Mesenchymal stem cell (in vitro differentiated cells and primary cell): ENCODE data around the gene EEIG1.
A peak's percentile ranks its signal among the peaks of the same experiment; 100 is the strongest.

ENCODE experiments used
- DNase-seq: peaks from one replicate; pipeline ENCODE4 v3.0.0-alpha.2; 2013
- H2AFZ ChIP-seq: one replicate; pipeline ENCODE4 v1.6.1; 2013; ENCODE audit warnings: low read depth, mild to moderate bottlenecking, control low read depth, inconsistent platforms, low read length, moderate library complexity
- H2AK5ac ChIP-seq: 2 replicates; pipeline ENCODE4 v1.6.1; 2013; ENCODE audit warnings: low read length, moderate library complexity, mild to moderate bottlenecking, inconsistent platforms; ENCODE audit not compliant: severe bottlenecking
- H2BK120ac ChIP-seq: one replicate; pipeline ENCODE4 v1.6.1; 2013; ENCODE audit warnings: low read depth, mild to moderate bottlenecking, inconsistent platforms, low read length, moderate library complexity
- H2BK12ac ChIP-seq, 2 experiments: one replicate each; pipeline ENCODE4 v1.6.1; 2013; ENCODE audit warnings: inconsistent platforms in 2 of 2, low read length in 2 of 2, mild to moderate bottlenecking in 2 of 2, moderate library complexity in 2 of 2, control low read depth in 1 of 2
- H2BK15ac ChIP-seq: one replicate; pipeline ENCODE4 v1.6.1; 2013; ENCODE audit warnings: mild to moderate bottlenecking, low read depth, inconsistent platforms; ENCODE audit not compliant: poor library complexity, severe bottlenecking
- H2BK5ac ChIP-seq: 2 replicates; pipeline ENCODE4 v1.6.1; 2013; ENCODE audit warnings: low read depth, mild to moderate bottlenecking, low read length, control low read depth, inconsistent platforms; ENCODE audit not compliant: poor library complexity, severe bottlenecking
- H3K14ac ChIP-seq, 2 experiments: one replicate each; pipeline ENCODE4 v1.6.1; 2013; ENCODE audit warnings: inconsistent platforms in 2 of 2, low read length in 2 of 2, control low read depth in 1 of 2, mild to moderate bottlenecking in 1 of 2, moderate library complexity in 1 of 2
- H3K18ac ChIP-seq, 2 experiments: one replicate each; pipeline ENCODE4 v1.6.1; 2013; ENCODE audit warnings: inconsistent platforms in 2 of 2, low read length in 2 of 2, control low read depth in 1 of 2, low read depth in 1 of 2, mild to moderate bottlenecking in 1 of 2
- H3K23ac ChIP-seq, 2 experiments: one replicate each; pipeline ENCODE4 v1.6.1; 2013; ENCODE audit warnings: inconsistent platforms in 2 of 2, low read length in 2 of 2, mild to moderate bottlenecking in 2 of 2, moderate library complexity in 2 of 2, control low read depth in 1 of 2
- H3K27ac ChIP-seq: 2 replicates; pipeline ENCODE4 v1.5.1; 2013; ENCODE audit warnings: mild to moderate bottlenecking, moderate library complexity, low read length, control low read depth, inconsistent platforms; ENCODE audit not compliant: poor library complexity, severe bottlenecking
- H3K27me3 ChIP-seq, 2 experiments: 2 replicates each; pipeline versions ENCODE4 v1.6.1 to v1.7.0; 2013; ENCODE audit warnings: low read length in 2 of 2, mild to moderate bottlenecking in 2 of 2, moderate library complexity in 2 of 2, control low read depth in 1 of 2, inconsistent platforms in 1 of 2; ENCODE audit not compliant: control insufficient read depth in 1 of 2, insufficient read depth in 1 of 2
- H3K36me3 ChIP-seq, 2 experiments: 2 replicates each; pipeline versions ENCODE4 v1.6.1 to v1.7.0; 2013; ENCODE audit warnings: low read length in 2 of 2, control low read depth in 1 of 2, inconsistent platforms in 1 of 2, low read depth in 1 of 2, mild to moderate bottlenecking in 1 of 2; ENCODE audit not compliant: insufficient read depth in 2 of 2, control insufficient read depth in 1 of 2
- H3K4ac ChIP-seq, 2 experiments: one replicate each; pipeline ENCODE4 v1.6.1; 2013; ENCODE audit warnings: inconsistent platforms in 2 of 2, low read length in 2 of 2, mild to moderate bottlenecking in 2 of 2, moderate library complexity in 2 of 2, control low read depth in 1 of 2, low read depth in 1 of 2
- H3K4me1 ChIP-seq: 2 replicates; pipeline ENCODE4 v1.6.1; 2013; ENCODE audit warnings: low read depth, low read length, control low read depth; ENCODE audit not compliant: control insufficient read depth, insufficient read depth
- H3K4me2 ChIP-seq: 2 replicates; pipeline ENCODE4 v1.6.1; 2013; ENCODE audit warnings: low read length, mild to moderate bottlenecking, inconsistent platforms; ENCODE audit not compliant: poor library complexity, severe bottlenecking
- H3K4me3 ChIP-seq, 2 experiments: 2 replicates each; pipeline versions ENCODE4 v1.5.1 to v1.7.0; 2013; ENCODE audit warnings: low read length in 2 of 2, mild to moderate bottlenecking in 2 of 2, control low read depth in 1 of 2, low read depth in 1 of 2; ENCODE audit not compliant: insufficient read depth in 1 of 2
- H3K79me1 ChIP-seq: replicated peaks from 2 replicates; pipeline ENCODE4 v1.6.1; 2013; ENCODE audit warnings: mild to moderate bottlenecking, control low read depth, low read length, inconsistent platforms; ENCODE audit not compliant: poor library complexity, severe bottlenecking
- H3K9ac ChIP-seq: 2 replicates; pipeline ENCODE4 v1.7.0; 2013; ENCODE audit warnings: mild to moderate bottlenecking, low read length, moderate library complexity
- H3K9me3 ChIP-seq: 2 replicates; pipeline ENCODE4 v1.7.0; 2013; ENCODE audit warnings: mild to moderate bottlenecking, low read length; ENCODE audit not compliant: control insufficient read depth
- H4K8ac ChIP-seq: one replicate; pipeline ENCODE4 v1.6.1; 2013; ENCODE audit warnings: inconsistent platforms, mild to moderate bottlenecking, low read length, moderate library complexity
- H4K91ac ChIP-seq: one replicate; pipeline ENCODE4 v1.6.1; 2013; ENCODE audit warnings: mild to moderate bottlenecking, low read length, inconsistent platforms
- WGBS: methylation state at CpG from one replicate; pipeline ENCODE4 v1.1.7; 2013; ENCODE audit warnings: mixed read lengths; 5-methylcytosine and 5-hydroxymethylcytosine counted together

The EEIG1 gene

GRCh38 chr9:127975376-127976315 is 5.1 kb downstream of the EEIG1 start:
- H3K14ac ChIP-seq: no peak overlapping the region
- H3K4me3 ChIP-seq: no peak overlapping the region
- no peak overlapping the region for H3K4ac ChIP-seq
- H3K79me1 ChIP-seq: peaks cover 50% of the 10 kb centered on the region
- 96% methylated on average over 10 of the region's 10 CpGs for WGBS
- no peaks in the 10 kb centered on the region for H3K27me3 ChIP-seq
- H3K27ac ChIP-seq: no peak overlapping the region
- H3K4me1 ChIP-seq: peaks cover 75% of the 10 kb centered on the region
- no peak overlapping the region for H4K91ac ChIP-seq
- no peak overlapping the region for H4K8ac ChIP-seq
- no peak overlapping the region for H2AFZ ChIP-seq
- H2BK15ac ChIP-seq: peak overlapping the region; percentile 60
- H3K4me2 ChIP-seq: no peak overlapping the region
- H3K9me3 ChIP-seq: no peaks in the 10 kb centered on the region
- H3K36me3 ChIP-seq: peaks cover 0 to 3% of the 10 kb centered on the region in 2 experiments
- H2BK12ac ChIP-seq: peak overlapping the region in 1 of 2 experiments; percentile 10
- H3K23ac ChIP-seq: no peak overlapping the region
- H2BK5ac ChIP-seq: no peak overlapping the region
- H2BK120ac ChIP-seq: no peak overlapping the region
- peak overlapping the region in 1 of 2 experiments; percentile 18 for H3K18ac ChIP-seq
- peak overlapping the region; percentile 1 for H3K9ac ChIP-seq
- no peak overlapping the region for H2AK5ac ChIP-seq
- DNase-seq: no peak

- Histone ChIP-seq H3K4me2 (no peak overlapping the region), H4K91ac (peak overlapping the region; percentile 16), H4K8ac (no peak overlapping the region), H2AK5ac (no peak overlapping the region), H2BK5ac (no peak overlapping the region), H3K79me1 (peaks cover 50% of the 10 kb centered on the region), H3K9ac (no peak overlapping the region), H3K27ac (no peak overlapping the region), H3K27me3 (no peaks in the 10 kb centered on the region), H3K23ac (no peak overlapping the region), H3K14ac (no peak overlapping the region), H3K9me3 (no peaks in the 10 kb centered on the region), H2BK120ac (peak overlapping the region; percentile 30), H2AFZ (no peak overlapping the region), H3K4ac (peak overlapping the region; percentile 14 to 52), H3K4me1 (peaks cover 79% of the 10 kb centered on the region), H3K36me3 (peaks cover 0 to 3% of the 10 kb centered on the region in 2 experiments), H2BK15ac (peak overlapping the region; percentile 60), H3K18ac (peak overlapping the region in 1 of 2 experiments; percentile 48), H3K4me3 (no peak overlapping the region), H2BK12ac (no peak overlapping the region)
- DNase-seq: no peak
- 75% methylated on average over 7 of the region's 10 CpGs for WGBS
Observed at GRCh38 chr9:127974769-127975261, 6.0 kb downstream of the EEIG1 start.

DNA sequence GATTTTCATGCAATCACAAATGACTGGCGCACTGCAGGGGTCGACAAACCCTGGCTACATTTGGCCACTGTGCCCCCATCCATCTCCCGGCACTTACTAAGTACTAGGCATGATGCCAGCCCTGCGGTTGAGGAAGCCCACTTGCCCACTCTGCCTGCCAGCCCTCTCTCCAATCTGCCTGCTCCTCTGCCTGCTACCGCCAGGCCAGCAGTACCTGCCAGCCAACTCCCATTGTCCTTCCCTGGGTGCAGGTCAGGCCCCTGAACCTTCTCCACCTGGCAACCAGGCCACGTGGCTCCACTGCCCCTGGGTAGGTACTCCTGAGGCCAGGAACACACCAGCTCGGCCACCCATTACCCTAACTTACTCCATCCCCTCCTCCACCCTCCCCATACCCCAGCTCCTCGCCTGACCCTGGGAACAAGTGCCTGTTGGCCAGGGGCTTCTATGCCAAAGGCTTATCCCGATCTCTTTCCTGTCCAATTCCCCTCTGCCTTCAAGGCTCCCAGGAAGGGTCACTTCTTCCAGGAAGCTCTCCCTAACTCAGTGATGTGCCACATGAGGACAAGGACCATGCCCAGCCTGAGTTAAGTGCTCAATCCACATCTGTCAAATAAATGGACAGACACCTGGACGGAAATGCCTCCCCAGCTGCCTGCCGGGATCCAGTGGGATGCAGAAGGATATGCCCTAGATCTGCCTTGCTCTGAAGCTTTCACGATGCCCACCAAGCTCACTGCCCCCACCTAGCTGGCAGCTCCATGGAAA is 6.6 kb downstream of the EEIG1 start:
- Histone ChIP-seq H2BK12ac (peak overlapping the region in 1 of 2 experiments; percentile 68), H3K4me1 (peaks cover 74% of the 10 kb centered on the region), H3K36me3 (peaks cover 0 to 3% of the 10 kb centered on the region in 2 experiments), H4K91ac (peak overlapping the region; percentile 48), H3K27ac (no peak overlapping the region), H3K27me3 (no peaks in the 10 kb centered on the region), H2AFZ (no peak overlapping the region), H3K4me2 (no peak overlapping the region), H3K14ac (peak overlapping the region in 1 of 2 experiments; percentile 76), H2BK120ac (no peak overlapping the region), H2BK15ac (no peak overlapping the region), H3K18ac (peak overlapping the region; percentile 46 to 48), H3K4ac (peak overlapping the region in 1 of 2 experiments; percentile 52), H4K8ac (no peak overlapping the region), H2BK5ac (no peak overlapping the region), H3K9me3 (no peaks in the 10 kb centered on the region), H2AK5ac (no peak overlapping the region), H3K23ac (peak overlapping the region in 1 of 2 experiments; percentile 90), H3K4me3 (no peak overlapping the region), H3K79me1 (peaks cover 53% of the 10 kb centered on the region), H3K9ac (no peak overlapping the region)
- 92% methylated on average over 12 of the region's 12 CpGs for WGBS
- DNase-seq: no peak
